GM04503 (cell line): Measurements from ENCODE around the gene CBX7.

ENCODE experiments used
- DNase-seq: peaks from one replicate; pipeline ENCODE4 v3.0.0-alpha.2; 2012; ENCODE audit warnings: low read depth

The CBX7 gene

DNA sequence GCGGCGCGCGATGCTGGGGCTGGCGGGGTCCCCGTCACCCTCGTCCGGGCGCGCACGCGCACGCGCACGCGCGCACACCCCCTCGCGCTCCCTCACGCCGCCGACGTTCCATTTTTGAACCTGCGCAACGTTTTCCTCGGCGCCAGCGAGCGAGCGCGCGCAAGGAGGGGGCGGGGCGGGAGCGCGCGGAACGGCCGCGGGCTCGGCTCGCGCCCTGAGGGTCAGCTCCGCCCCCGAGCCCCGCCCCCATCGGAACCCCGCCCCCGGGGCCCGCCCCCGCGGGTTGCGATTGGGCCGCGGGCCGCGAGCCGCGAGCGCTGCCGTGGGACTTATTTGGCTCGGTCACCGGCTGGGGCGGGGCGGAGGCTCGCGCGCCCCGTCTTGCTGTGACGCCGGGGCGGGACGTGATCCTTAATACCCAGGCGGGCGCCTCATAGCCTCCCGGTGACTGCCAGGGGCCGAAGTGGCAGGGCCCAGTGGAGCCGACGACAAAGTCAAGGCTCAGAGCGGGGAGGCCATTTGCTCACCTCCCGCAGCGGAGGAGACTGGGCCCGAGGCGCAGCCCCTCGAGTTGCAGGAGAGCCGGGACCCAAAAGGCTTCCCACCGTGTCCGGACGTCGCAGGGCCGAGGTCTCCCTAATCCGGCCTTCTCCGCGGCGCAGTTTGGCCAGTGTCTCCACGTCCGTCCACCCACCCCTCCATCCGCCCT, at the start of gene CBX7:
TSS of gene CBX7 (minus strand) at position 170 of the 709 bp plus-strand sequence. CDS start 236 bp downstream, outside the sequence.
- peak; percentile 27 for DNase-seq

DNA sequence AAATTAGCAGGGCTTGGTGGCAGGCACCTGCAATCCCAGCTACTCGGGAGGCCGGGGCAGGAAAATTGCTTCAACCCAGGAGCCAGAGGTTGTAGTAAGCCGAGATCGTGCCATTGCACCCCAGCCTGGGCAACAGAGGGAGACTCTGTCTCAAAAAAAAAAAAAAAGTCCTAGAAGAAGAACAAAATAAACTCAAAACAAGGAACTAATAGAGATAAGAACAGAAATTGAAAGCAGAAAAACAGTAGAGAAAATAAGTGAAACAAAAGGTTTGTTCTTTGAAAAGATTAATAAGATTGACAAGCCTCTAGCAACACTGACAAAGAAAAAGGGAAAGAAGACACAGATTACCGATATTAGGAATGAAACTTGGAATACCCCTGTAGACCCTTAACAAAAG, 45.1 kb upstream of the CBX7 start:
- no peak for DNase-seq

GRCh38 chr22:39194098-39194497, 41.6 kb upstream of the CBX7 start:
- DNase-seq: no peak

DNA sequence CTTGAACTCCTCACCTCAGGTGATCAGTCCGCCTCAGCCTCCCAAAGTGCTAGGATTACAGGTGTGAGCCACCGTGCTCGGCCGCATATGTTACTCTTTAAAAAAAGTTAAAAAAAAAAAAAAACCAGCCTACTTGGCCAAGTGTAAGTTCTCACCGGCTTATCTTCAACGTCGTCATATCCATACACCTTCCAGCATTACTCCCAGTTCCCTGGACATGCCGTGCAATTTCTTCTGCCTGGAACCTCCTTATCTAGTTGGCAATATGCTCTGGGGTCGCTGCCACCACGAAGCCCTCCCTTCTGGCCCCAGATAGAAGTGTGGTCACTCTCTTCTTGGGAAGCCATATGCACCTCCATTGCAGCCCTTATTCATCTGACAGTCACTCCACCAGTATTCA, 36.3 kb upstream of the CBX7 start:
- no peak for DNase-seq

GRCh38 chr22:39185601-39186012, 33.1 kb upstream of the CBX7 start:
- peak; percentile 60 for DNase-seq

- DNase-seq: no peak
Measured at GRCh38 chr22:39184586-39185577, 32.4 kb upstream of the CBX7 start.

GRCh38 chr22:39183991-39184585, 31.6 kb upstream of the CBX7 start:
- DNase-seq: peak; percentile 53

DNA sequence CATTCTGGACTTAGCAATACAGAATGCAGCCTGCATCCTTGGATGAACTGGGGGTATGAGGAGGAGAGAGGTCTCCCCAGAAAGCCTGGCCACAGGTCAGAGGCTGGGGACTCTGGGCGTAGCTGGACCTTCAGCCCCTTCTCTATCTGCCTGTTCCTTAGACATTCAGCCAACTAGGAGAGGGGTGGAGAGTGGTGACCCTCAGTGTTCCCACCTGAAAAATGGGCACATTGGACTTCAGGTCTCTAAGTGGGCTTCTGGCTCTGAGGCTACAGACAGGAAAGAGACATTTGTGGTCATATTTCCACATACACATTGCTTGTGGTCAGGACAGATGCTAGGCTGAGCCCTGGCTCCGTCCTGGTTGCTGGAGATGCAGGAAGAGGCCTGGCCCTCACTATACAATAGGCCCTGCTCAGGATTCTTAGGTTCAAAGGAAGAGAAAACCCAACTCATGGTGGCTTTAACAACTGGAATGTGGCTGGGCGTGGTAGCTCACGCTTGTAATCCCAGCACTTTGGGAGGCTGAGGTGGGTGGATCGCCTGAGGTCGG, 30.1 kb upstream of the CBX7 start:
- DNase-seq: no peak

DNA sequence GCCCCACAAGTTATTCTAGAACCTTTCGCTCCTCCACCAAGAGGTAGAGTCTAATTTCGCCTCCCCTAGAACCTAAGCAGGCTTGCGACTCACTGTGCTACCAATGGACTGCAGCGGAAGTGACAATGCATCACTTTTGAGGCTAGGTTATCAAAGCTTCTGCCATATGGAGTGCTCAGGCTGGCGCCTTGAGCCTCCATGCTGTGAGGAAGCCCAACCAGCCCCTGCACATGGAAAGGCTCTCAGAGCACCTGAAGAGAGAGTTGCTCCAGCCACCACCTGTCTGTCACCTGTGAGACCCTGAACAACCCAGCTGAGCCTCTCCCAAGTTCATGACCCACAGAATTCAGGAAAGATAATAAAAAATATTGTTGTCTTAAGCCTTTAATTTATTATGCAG, 29.3 kb upstream of the CBX7 start:
- no peak for DNase-seq

DNA sequence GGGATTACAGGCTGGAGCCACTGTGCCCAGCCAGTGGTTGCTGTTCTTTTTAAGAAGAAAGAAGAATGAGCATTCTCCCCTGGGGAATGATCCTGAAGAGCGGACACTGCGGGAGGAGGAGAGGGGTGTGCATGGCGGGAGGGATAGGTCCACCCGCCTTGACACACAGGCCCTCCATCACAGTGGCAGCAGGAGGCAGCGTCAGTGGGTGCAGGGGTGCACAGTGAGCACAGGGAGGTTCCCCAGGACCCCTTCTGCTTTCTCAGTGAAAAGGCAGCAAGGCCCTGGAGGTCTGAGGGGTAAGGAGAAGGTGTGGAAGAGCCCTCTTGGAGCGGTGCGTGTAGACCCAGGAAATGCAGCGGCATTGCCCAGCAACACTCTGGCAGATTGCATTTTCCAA, 28.9 kb upstream of the CBX7 start:
- no peak for DNase-seq

- DNase-seq: no peak
Measured at GRCh38 chr22:39179841-39180335, 27.4 kb upstream of the CBX7 start.

- DNase-seq: no peak
Measured at GRCh38 chr22:39179401-39179827, 26.9 kb upstream of the CBX7 start.

DNA sequence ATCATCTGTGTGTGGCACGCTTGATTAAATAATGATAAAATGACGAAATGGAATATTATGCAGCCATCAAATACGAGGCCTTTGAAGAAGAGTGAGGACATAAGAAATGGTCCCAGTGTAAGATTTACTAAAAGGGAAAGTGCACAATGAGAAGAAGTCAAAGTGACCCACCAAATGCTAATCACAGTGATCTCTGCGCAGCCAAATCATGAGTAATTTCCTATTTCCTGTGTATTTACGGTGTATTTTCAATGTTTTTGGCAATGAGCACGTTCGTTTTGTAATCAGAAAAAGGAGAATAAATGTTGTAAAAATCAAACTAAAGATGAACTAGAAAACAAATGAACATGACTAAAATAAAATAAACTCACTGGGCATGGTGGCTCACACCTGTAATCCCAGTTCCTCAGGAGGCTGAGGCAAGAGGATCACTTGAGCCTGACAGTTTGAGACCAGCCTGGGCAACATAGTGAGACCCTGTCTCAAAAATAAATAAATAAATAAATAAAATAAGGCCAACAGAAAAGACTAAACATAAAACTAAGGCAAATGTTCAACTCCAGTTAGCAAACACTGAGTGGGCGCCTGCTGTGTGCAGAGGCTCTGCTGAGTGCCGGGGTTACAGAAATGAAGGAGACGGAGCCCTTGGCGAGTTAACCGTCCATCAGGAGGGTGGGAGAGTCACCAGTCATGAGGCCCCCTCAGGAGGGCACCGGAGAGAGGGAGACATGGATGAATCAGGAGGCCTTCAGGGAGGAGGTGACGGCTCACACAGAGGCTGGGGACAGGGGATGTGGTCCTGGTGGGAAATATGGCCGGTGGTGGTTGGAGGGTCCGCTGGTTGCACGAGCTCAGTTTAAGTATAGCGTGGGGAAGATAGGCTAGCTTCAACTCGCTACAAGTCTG, 26.0 kb upstream of the CBX7 start:
- DNase-seq: no peak

DNA sequence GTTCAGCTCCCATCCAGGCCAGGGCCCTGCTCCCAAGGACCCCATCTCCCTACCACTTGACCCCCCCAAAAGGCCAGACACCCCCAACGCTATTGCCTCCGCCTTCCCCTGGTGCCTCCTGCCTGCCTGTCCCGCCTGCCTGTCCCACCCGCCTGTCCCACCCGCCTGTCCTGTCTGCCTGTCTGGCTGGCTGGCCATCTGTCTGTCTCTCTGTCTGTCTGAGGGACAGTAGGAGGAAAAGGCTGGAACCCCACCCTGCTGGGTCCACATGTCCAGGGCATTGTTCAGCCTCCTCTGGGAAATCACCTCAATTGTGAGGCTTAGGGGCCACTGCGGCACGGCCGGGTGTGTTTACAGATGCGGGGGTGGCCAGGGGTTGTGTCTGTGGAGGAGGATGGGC, 25.3 kb upstream of the CBX7 start:
- DNase-seq: no peak

DNA sequence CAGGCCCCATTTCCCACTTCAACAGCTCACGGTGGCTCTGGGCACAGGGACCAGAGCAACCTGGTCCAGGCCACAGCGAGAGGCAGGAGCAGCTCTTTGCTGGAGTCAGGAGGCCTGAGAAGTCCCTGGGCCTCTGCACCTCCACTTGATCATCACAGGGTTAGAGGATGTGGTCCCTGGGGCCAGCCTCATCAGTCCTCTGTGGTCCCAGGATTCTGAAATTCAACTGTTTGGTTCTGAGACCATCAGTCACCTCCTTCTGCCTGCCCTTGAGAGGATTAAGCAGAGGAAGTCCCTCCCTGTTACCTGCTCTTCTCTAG, 24.9 kb upstream of the CBX7 start:
- DNase-seq: no peak

GRCh38 chr22:39176714-39177455, 24.4 kb upstream of the CBX7 start:
- DNase-seq: no peak

- no peak for DNase-seq
Measured at GRCh38 chr22:39176143-39176713, 23.7 kb upstream of the CBX7 start.

- DNase-seq: no peak
Measured at GRCh38 chr22:39175353-39176142, 23.1 kb upstream of the CBX7 start.
